Activated B cell treated with CpG ODN at 0.5 μM for 24 hours (primary cell): ENCODE measurements around the gene RNF224. TPM values are rescaled to one million over a fixed set of nuclear protein-coding genes. Genes with fewer than 3 reads are reported as not detected.
A peak's percentile ranks its signal among the peaks of the same experiment; 100 is the strongest.

Experiments used
- ATAC-seq: fragments of 200-7000 bp; cut with Tn5 transposase; one replicate; pipeline ENCODE4 v1.10.0; 2021; ENCODE audit warnings: low read depth, mild to moderate bottlenecking, moderate library complexity
- CTCF ChIA-PET: fragments of 350-600 bp; sonication (Branson Sonifier 250); formaldehyde crosslinking; loops from one replicate; lab custom pipeline; 2021; ENCODE audit warnings: antibody characterized with exemption; lab: Charles Lee
- POLR2A ChIA-PET: fragments of 350-600 bp; sonication (Branson Sonifier 250); formaldehyde crosslinking; loops from one replicate; lab custom pipeline; 2021; ENCODE audit warnings: antibody characterized with exemption; lab: Charles Lee
- DNase-seq: peaks from one replicate; pipeline ENCODE4 v3.0.0; 2022
- H3K27ac Mint-ChIP-seq: one replicate; pipeline ENCODE4 v1.8.0; 2020; ENCODE audit warnings: mixed read lengths
- H3K27me3 Mint-ChIP-seq: one replicate; pipeline ENCODE4 v1.8.0; 2021; ENCODE audit warnings: mixed read lengths
- H3K36me3 Mint-ChIP-seq: one replicate; pipeline ENCODE4 v1.8.0; 2021; ENCODE audit warnings: low read depth, mixed read lengths
- H3K4me1 Mint-ChIP-seq: one replicate; pipeline ENCODE4 v1.8.0; 2021; ENCODE audit warnings: mixed read lengths
- H3K4me3 Mint-ChIP-seq: one replicate; pipeline ENCODE4 v1.8.0; 2020; ENCODE audit warnings: mild to moderate bottlenecking, mixed read lengths
- H3K9me3 Mint-ChIP-seq: one replicate; pipeline ENCODE4 v1.8.0; 2020; ENCODE audit warnings: mixed read lengths
- CTCF ChIP-seq: fragments of 200-600 bp; IDR thresholded peaks from one replicate; pipeline ENCODE4 v1.8.0; 2022; ENCODE audit warnings: antibody characterized with exemption, mild to moderate bottlenecking
- intact Hi-C: fragments of 100-400 bp; cut with micrococcal nuclease; formaldehyde crosslinking; loops from one replicate; pipeline ENCODE4 v1.15.1; 2024
- total RNA-seq: library from RNA; stranded (reverse); gene quantifications from 2 replicates; pipeline ENCODE4 v1.2.3, GENCODE V29; 2022

The RNF224 gene
- total RNA-seq, 1 donor from 2014 or later = not detected

- no peak overlapping the region for H3K27ac Mint-ChIP-seq
- no peak for DNase-seq
Measured at GRCh38 chr9:137252555-137253506, 25.5 kb downstream of the RNF224 start.

GRCh38 chr9:137253717-137254623 is 26.7 kb downstream of the RNF224 start:
- intact Hi-C loops = no loop called here
- POLR2A ChIA-PET = interaction anchor here (0.6 to 8.5 kb wide), 10 partner anchors 12 to 525 kb away, joined by 3 to 160 read pairs (median 4); partner anchors contain the start of genes TOR4A, TPRN and TUBB4B
- no peak for ATAC-seq

More at GRCh38 chr9:137252555-137253506, 25.5 kb downstream of the RNF224 start:
- no peak for ATAC-seq
- CTCF ChIA-PET = interaction anchor here (0.7 kb wide), 1 partner anchor 10 kb away, joined by 3 read pairs; no protein-coding TSS in a partner anchor
- Mint-ChIP-seq H3K4me3 (no peak overlapping the region), H3K36me3 (peaks cover 9% of the 10 kb centered on the region), H3K9me3 (no peaks in the 10 kb centered on the region), H3K4me1 (peaks cover 19% of the 10 kb centered on the region), H3K27me3 (no peaks in the 10 kb centered on the region)
- POLR2A ChIA-PET = interaction anchor here (0.6 to 8.5 kb wide), 2 partner anchors 11 to 15 kb away, joined by 3 to 160 read pairs; partner anchors contain the start of gene TUBB4B
- intact Hi-C loops = no loop called here
- TF ChIP-seq CTCF = no peak

GRCh38 chr9:137254624-137255447 is 27.5 kb downstream of the RNF224 start, which contains the start of gene NELFB:
Gene NELFB (plus strand): TSS chr9:137255327.
- Mint-ChIP-seq H3K36me3 (peaks cover 21% of the 10 kb centered on the region), H3K9me3 (no peaks in the 10 kb centered on the region), H3K4me1 (peaks cover 19% of the 10 kb centered on the region), H3K4me3 (peak within 1 kb of the TSS; percentile 90), H3K27me3 (no peaks in the 10 kb centered on the region), H3K27ac (peak within 1 kb of the TSS; percentile 72)
- ATAC-seq (peak; percentile 90), DNase-seq (peak; percentile 100)
- POLR2A ChIA-PET = interaction anchor here (0.6 to 8.5 kb wide), 12 partner anchors 9 to 526 kb away, joined by 3 to 160 read pairs (median 4); partner anchors contain the start of genes TOR4A, TPRN and TUBB4B
- intact Hi-C loops = loop anchor here (1.0 kb wide), 2 partner anchors 13 to 14 kb away; partner anchors contain the start of gene TUBB4B
- TF ChIP-seq CTCF = no peak
- CTCF ChIA-PET = interaction anchor here (0.7 to 1.6 kb wide), 2 partner anchors 18 to 208 kb away, joined by 3 to 10 read pairs; no protein-coding TSS in a partner anchor

More at GRCh38 chr9:137253717-137254623, 26.7 kb downstream of the RNF224 start:
- Mint-ChIP-seq H3K27ac (peak overlapping the region; percentile 72), H3K9me3 (no peaks in the 10 kb centered on the region), H3K36me3 (peaks cover 16% of the 10 kb centered on the region), H3K27me3 (no peaks in the 10 kb centered on the region), H3K4me3 (peak overlapping the region; percentile 83), H3K4me1 (peaks cover 19% of the 10 kb centered on the region)
- no peak for DNase-seq
- TF ChIP-seq CTCF = no peak
- CTCF ChIA-PET = interaction anchor here (0.7 to 1.6 kb wide), 3 partner anchors 11 to 207 kb away, joined by 3 to 10 read pairs (median 3); no protein-coding TSS in a partner anchor

- CTCF ChIA-PET = interaction anchor here (1.6 kb wide), 1 partner anchor 19 kb away, joined by 10 read pairs; no protein-coding TSS in a partner anchor
- DNase-seq (no peak), ATAC-seq (no peak)
- POLR2A ChIA-PET = interaction anchor here (0.6 to 8.5 kb wide), 8 partner anchors 10 to 179 kb away, joined by 3 to 160 read pairs (median 8); partner anchors contain the start of genes TOR4A and TUBB4B
- TF ChIP-seq CTCF = no peak
- Mint-ChIP-seq H3K36me3 (peaks cover 21% of the 10 kb centered on the region), H3K27ac (no peak overlapping the region), H3K27me3 (no peaks in the 10 kb centered on the region), H3K4me3 (peak overlapping the region; percentile 90), H3K4me1 (peaks cover 19% of the 10 kb centered on the region), H3K9me3 (no peaks in the 10 kb centered on the region)
- intact Hi-C loops = loop anchor here (1.0 kb wide), 2 partner anchors 13 to 14 kb away; partner anchors contain the start of gene TUBB4B
Measured at GRCh38 chr9:137255448-137256114, 28.3 kb downstream of the RNF224 start.
